HG03097 (cell line): ENCODE data around the gene B4GALT3.
A peak's percentile ranks its signal among the peaks of the same experiment; 100 is the strongest.
"Not testable (repeated sequence)": the region's sequence is repeated elsewhere in the genome, so short reads cannot be mapped to it uniquely, and the experiment has no call there.

Source experiments
- ATAC-seq: cut with Tn5 transposase; IDR thresholded peaks from one replicate; pipeline ENCODE4 v1.9.1; 2021; ENCODE audit not compliant: unreplicated experiment, low FRiP score

B4GALT3 gene

DNA sequence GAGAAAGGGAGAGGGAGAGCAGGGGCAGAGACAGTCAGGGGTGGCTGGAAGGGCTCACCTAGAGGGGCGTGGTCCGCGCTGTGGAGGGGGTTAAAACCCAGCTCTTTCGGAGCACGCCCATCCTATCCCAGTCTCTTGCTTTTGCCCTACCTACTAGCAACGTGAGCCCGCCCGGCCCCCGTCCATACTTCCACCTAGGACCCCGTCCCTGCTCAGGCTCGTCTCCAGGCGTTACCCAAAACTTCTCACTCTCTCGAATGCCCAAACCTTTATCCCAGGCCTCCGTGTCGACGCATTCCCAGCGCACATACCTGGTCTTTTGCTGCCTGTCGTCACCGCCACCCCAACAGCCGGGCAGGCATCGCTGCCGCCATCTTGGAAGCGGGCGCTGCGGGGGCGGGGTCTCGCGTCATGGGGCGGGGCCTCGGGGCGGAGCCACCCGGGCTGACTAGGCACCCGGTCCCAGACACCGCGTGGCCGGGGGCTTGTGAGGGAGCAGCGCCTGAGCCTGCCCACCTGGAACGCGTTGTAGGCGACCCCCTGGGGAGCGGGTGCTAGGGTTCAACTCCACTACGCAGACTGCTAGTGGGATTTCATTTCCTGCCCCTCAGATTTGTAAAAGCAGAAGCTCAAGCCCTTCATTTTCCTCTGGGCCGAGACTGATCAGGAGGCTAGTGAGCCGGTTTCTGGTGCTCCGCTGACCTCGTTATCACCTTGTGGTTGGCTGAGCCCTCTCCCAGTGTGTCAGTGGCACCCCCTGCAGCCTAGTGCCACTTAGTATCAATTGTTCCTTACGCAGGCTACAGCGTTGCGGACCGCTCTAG is at the start of gene B4GALT3:
B4GALT3 (minus strand) TSS at position 396 of the 824 bp plus-strand sequence. CDS start 1,447 bp downstream, outside the sequence.
- ATAC-seq, result peak; percentile 76

DNA sequence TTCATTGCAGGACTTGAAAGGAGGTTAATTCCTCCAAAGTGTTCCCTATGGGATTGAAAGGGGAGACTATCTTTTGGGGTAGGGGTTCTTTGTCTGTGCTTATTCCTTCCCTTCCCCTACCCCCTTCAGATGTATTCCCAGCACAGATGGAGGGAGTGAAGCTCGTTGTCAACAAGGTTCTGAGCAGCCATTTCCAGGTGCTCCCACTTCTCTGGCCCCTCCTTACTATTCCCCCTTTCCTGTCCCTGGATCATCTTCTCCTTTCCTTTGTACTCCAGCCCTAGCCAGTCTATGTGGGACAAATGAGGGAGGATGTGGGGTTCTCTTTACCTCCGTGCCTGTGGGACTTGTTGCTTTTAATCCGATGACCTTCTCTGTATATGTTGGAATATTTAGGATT is 49.5 kb upstream of the B4GALT3 start:
- no peak for ATAC-seq

DNA sequence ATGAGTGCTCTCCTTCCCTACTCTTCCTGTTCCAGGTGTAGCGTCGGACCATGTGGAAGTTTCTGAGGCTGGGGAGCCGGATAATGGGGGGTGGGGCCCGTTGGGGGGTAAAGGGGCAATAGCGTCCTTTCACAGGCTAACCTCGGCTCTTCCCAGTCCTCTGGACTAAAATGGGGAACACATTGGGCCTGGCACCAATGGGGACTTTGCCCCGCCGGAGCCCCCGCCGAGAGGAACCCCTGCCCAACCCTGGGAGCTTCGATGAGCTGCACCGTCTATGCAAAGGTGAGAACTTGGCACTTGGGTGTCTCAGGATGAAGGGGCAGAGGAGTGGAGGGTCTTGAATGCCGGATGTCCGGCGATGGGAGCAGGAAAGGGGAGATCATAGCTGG is 49.0 kb upstream of the B4GALT3 start:
- no peak for ATAC-seq

DNA sequence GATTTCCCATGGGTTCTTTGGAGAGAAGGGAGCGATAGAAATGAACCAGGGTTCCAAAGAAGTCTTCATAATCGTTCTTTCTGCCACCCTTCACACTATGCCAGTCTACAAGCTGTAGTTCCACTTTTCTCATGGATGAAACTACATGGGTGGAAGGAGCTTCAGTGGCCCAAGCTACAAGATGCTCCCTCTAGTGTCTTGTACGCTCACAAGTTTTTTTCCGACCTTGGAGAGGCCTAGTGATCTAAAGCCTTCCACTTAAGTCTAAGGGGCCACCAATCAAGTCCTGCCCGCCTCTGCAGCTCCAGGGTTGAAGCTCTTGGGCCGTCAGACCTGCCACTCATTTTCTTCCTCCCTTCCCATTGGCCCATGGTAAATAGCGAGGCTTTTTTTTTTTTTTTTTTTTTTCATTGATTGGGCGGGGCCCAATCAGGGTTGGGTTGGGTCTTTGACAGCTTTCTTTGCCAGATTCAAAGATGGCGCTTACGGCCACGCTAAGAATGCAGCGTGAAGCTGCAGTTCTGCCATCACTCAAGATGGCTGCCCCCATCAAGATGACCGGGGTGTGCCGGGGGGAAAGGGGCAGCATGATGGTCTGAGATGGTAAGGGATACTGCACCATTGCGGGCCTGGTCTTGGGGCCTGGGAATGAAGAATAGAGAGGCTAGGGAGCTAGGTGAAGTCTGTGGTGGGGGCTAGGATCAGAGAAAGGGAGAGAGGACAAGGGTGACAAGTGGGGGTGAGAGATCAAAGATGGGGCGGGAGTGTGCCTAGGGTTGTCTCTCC is 48.4 kb upstream of the B4GALT3 start, which contains the start of gene TOMM40L:
TOMM40L (plus strand) TSS at position 527 of the 786 bp plus-strand sequence. CDS start 430 bp downstream, outside the sequence.
- peak; percentile 89 for ATAC-seq

DNA sequence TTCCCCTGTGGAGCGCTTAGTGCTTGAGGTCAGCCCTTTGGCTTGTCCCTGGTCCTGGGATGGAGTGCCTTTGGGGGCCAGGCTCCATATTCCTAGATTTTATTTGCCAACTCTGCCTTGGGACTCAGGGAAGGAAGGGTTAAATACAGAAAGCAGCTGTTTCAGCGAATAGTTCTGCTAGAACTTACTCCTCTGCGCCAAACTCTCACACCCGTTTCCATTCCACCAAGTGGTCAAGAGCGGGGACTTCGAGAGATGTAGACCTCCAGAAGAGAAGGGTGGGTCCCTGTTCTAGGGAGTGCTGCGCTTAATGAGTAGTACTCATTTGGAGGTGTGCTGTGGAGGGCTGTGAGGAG is 47.8 kb upstream of the B4GALT3 start:
- no peak for ATAC-seq

DNA sequence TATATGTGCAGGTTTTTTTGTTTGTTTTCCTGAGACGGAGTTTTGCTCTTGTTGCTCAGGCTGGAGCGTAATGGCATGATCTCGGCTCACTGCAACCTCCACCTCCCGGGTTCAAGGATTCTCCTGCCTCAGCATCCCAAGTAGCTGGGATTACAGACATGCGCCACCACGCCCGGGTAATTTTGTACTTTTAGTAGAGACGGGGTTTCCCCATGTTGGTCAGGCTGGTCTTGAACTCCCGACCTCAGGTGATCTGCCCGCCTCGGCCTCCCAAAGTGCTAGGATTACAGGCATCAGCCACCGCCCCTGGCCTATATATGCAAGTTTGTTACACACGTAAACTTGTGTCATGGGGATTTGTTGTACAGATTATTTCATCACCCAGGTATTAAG is 47.4 kb upstream of the B4GALT3 start:
- ATAC-seq, result not testable (repeated sequence)

DNA sequence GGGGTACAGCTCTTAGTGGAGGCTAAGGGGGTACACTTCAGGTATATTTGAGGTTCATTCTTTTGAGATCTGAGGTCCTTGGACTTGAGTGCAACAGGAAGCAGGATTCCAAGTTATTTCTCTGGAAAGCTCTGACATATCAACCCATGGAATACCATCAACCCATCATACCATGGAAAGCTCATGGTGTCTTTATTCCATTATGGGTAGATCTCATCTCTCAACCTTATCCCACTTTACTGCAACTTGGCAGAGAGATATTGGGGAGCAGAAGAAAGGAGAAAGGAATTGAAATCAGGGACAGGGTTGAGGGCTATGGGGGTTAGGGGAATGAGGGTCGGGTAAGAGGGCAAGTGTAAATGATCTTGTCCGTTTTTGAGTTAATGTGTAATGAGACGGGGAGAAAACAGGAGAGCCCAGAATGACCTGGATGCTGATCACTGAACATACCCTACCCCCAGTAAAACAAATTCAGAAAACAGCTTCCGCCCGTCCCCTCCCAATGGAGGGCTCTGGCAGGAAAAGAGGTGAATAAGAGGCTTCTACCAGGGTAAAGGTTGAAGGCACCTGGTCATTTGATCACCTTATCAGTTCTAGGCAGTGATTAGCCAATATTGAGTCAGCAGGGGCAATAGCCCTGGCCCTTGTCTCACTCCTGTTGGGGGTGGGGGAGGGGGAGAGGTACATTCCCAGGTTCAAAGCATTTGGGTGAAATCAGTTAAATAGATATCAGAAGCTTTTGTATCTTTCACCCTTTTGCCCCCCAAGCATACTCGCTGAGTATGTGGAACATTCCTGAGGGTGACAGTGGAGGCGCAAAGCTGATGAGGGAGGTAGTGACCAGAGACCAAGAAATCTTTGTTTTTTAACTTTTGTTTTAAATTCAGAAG is 46.7 kb upstream of the B4GALT3 start:
- no peak for ATAC-seq

DNA sequence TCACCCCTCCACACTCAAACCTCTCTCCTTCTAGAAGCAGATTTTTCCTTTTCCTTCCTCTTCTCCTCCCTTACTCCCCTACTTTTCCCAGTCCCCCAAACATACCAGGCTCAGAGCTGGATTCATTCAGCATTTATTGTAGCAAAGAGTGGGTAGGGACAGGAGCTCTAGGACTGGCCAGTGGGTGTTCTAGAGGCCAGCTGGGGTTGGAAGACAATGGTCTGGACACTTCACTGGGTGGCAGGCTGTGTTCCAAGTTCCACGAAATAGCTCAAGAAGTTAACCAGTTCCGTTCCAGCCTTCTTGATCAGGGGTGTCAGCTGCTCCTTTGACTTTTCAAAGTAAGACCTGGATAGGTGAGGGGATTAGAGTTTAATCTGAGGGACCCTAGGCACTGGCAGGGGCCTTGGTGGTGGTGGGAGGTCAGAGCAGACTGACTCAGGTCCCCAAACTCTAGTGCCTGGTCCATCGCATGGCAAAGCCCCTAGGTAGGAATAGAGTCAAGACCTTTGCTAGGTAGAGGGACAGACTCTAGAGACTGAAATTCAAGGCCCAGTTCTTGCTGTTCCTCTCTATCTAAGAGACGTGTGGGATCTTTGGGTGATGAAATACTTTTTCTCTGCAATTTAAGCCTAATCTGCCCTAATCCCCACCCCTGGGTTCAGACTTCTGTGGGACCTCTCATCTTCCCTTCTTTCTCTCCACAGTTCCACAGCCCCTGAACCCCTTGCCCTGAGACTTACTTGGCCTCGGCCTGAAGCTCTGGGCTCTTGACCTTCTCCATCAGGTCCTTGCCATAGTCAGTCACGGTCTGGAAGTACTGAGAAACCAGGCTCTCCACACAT is 45.1 kb upstream of the B4GALT3 start:
- ATAC-seq, result no peak

DNA sequence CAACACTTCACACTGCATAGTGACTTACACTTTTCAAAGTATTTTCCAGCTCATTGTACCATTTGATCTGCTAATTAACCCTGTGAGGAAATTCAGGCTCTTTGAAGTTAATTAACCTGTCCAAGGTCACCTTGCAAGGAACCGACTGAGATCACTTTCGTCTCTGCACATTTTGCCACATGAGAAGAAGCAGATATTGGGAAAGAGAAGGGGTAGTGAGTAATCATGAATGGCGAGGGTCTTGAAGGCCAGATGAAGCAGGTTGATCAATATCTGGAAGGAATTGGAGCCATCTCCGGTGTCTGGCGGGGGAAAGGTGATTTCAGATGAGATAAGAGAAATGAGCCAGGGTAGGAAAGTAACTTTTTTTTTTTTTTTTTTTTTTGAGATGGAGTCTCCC is 42.7 kb upstream of the B4GALT3 start:
- no peak for ATAC-seq

DNA sequence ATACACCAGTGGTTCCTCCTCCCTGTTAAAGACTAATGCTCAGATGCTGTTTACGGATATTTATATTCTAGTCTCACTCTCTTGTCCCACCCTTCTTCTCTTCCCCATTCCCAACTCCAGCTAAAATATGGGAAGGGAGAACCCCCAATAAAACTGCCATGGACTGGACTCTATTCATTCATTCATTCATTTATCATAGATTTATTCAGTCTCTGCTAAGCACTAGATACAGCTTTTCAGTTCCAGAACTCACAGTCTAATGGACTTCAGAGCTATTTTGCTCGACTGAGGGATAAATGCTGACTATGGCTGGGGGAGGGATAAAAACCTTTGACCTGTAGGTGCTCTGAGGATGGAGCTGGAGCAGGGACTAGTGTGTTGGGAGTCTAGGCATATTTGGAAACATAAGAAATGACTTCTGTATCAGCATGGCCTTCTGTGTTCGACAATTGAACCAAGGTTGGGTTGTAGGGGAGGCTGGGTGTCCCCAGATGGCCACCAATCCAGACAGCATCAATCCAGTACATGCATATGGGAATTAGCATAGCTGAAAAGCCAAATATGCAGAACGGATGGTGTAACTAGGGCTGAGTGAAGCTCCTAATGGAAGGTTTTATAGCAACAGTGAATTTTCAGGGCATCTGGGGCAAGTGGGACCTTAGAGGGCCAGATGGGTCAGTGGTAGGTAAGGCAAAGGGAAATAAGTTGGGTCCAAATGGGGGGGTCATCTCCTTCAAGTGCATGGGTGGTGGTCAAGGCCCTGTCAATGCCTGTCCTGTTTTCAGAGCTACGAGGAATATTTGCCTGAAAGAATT is 42.0 kb upstream of the B4GALT3 start:
- ATAC-seq, result no peak

DNA sequence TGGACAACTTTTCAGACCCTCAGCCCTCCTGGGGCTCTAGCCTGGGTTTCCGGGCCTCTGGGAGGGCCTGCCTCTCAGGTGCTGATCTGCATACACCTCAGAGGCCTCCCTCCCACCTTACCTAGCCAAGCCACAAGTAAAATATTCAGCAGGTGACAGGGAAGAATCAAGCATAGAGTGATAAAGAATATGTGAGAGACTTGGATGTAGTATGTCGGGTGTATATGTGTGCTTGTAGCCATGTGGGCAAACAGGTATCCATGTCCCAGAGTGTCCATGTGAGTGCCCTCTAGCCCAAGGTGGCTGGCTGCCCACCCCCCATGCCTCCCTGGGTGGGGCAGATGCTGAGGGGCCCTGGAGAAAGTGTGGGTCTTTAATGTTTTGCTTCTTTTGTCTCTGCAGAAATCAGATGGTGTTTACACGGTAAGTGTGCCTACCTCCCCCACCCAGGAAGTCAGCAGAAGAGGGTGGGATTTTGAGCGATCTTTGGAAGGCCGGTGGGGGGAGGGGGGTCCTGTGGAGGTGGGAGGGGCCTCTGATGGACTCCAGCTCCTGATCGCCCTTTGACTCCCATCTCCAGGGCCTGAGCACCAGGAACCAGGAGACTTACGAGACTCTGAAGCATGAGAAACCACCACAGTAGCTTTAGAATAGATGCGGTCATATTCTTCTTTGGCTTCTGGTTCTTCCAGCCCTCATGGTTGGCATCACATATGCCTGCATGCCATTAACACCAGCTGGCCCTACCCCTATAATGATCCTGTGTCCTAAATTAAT is 41.2 kb upstream of the B4GALT3 start:
- no peak for ATAC-seq

DNA sequence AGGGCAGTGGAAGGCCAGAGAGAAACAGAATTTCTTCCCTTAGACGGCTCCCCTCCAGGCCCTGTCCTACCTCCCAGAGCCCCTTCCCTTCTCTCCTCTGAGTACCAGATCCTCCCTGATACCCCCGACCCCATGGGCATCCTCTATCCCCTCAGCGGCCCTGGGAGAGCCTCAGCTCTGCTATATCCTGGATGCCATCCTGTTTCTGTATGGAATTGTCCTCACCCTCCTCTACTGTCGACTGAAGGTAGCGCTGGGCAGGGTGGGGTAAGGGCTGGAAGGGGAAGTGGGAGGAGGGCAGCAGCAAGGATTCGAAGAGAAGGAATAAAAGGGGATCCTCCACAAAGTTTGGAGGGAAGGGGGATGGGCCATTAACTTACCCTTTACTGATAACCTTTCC is 40.5 kb upstream of the B4GALT3 start:
- peak; percentile 15 for ATAC-seq

DNA sequence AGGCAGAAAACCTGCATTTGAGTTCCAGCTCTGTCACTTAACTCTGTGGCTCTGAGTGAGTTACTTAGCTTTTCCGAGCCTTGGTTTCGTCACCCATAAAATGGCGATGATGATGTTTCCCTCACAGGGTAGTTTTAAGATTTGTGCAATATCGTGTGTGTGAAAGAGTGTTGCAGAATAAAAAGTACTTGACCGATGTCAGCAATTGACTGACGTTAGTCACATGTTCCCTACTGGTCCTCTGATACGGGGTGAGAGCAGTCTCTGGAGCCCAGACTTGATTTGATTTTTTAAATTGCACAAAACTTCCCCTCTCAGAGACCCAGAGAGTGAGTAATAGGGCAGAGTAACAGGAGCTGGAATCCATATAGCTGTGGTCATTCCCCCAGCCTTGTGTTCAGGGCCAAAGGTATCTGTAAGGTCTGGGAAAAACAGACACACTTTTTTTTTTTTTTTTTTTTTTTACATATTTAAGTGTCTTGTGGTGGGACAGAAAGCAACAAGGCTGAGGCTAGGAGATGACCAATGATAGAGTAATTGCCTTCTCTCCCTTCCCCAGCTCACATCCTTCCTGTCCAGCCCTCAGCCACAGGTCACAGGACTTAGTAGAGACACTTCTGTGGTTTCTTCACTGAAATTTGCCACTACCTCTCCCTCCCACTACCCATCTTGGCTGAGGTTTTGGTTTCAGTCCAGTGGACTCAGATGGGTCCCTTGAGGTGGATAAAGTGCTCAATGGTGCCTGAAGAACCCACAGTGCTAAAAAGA is 39.8 kb upstream of the B4GALT3 start:
- ATAC-seq, result peak; percentile 78

DNA sequence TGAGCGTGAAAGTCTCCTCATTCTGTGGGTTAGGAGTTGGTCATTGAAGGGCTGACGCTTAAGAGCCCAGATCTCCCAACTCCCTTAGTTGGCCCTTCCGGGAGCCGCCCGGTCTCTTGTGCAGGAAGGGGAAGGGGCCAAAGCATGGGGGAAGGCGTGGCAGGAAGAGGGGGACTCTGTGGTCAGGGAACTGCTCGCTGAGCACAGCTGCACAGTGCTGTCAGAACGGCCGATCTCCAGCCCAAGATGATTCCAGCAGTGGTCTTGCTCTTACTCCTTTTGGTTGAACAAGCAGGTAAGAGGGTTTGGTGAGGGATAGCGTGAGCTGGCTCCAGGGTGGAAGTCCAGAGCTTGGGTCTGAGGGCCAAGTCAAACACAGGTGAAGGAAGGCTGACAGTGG is 37.8 kb upstream of the B4GALT3 start, which contains the start of gene FCER1G:
FCER1G (plus strand) TSS at position 220 of the 400 bp plus-strand sequence; CDS start at position 247, 27 bp downstream.
- no peak for ATAC-seq

DNA sequence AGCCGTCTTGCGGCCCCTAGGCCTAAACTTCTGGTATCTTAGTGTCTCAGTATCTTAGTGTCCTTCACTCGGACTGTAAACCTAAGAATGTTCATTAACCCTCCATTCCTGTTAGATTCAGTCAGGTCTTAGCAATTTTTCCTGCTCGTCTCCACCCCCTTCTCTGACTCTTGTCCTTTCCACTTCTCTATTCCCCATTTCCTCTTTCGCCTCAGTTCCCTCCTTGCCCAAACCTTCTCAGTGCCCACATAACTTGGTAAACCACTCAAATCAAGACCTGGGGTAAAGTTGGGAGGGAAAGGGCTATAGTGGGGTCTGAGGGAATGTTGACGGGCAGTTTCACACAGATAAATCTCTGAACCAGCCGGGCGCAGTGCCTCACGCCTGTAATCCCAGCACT is 37.1 kb upstream of the B4GALT3 start:
- no peak for ATAC-seq

DNA sequence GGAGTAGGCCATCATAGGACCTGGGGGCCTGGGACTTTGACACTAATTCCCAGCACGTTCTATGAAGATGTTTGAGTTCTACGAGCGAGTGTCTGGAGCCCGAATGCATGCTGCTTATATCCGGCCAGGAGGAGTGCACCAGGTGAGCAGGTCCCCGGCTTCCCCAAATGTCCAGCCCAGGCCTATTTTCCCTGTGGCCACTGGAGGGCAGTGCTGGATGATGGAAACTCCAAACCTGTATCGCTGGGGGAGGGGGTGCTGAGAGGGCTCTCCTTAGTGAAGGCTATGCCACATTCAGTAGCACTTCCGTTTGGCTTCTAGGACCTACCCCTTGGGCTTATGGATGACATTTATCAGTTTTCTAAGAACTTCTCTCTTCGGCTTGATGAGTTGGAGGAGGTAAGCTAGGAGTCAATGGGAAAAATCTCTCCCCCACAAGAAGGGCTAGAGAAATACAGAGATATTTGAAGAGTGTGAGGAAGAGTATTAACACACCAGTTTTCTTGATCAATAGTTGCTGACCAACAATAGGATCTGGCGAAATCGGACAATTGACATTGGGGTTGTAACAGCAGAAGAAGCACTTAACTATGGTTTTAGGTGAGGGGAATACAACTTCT is 32.6 kb upstream of the B4GALT3 start:
- peak; percentile 56 for ATAC-seq

DNA sequence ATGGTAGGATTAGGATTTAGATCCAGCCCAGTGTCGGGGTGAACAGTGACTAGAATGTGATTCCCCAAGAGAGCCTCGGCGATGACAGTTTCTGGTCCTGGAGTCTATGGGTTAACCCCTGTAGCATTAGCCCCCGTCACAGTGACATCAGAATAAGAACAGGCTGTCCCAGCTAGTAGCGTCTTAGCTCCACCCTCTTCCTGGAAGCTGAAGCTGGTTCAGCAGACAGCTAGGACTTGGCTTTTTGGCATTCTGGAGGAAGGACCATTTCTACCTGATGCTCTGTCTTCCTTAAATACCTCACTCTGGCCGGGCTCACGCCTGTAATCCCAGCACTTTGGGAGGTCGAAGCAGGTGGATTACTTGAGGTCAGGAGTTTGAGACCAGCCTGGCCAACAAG is 29.9 kb upstream of the B4GALT3 start:
- ATAC-seq, result no peak
